HS-5 (cell line): ENCODE measurements around the gene KCNT1.

Experiments used
- DNase-seq: peaks from one replicate; pipeline ENCODE4 v3.0.0-alpha.2; 2012; ENCODE audit warnings: low read depth

Gene KCNT1

GRCh38 chr9:135700525-135700924, 1.5 kb upstream of the KCNT1 start:
- no peak for DNase-seq

DNA sequence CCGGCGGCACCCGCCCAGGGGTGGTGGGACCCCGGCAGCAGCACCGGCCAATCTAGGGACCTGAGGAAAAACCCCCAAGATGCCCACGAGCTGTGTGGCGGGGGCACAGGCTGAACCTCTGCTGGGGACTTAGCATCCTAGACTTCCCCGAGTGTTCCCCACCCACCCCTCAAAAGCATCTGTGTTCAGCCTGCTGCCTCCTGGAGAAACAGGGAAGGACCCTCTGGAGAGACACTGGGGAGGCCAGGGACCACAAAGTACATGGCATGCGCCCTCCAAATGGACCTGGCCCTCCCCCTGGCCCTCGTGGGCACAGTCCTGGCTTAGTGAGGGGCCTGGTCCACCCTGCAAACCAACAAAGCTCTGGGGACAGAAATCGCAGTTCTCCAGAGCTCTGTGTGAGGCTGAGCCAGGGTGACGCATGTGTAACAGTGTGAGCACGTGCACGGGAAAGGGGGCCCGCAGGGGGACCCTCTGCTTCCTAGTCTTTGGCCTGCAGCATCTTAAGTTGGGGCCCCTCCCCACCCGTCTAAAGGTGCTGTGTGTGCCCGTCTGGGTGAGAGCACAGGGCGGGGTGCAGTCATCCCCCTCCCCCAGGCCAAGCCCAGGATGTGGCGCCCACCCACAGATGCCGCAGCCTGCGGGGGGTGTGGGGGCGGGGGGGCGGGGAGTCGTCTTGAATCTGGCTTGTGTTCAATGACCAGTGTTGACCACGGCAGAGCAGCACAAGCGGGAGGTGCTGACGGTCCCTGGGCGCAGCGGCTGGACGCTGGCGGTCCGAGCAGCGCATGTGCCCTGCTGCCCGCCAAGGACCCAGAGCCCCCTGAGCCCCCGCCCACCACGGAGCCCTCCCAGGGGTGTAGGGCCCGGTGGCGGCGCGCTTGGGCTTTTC, 672 bp upstream of the KCNT1 start:
- no peak for DNase-seq

- DNase-seq, result no peak
These were observed 1.7 kb downstream of the KCNT1 start for GRCh38 chr9:135703726-135704125.

- no peak for DNase-seq
These were observed 2.5 kb downstream of the KCNT1 start for GRCh38 chr9:135704483-135704882.

GRCh38 chr9:135705376-135705775, 3.4 kb downstream of the KCNT1 start:
- no peak for DNase-seq

DNA sequence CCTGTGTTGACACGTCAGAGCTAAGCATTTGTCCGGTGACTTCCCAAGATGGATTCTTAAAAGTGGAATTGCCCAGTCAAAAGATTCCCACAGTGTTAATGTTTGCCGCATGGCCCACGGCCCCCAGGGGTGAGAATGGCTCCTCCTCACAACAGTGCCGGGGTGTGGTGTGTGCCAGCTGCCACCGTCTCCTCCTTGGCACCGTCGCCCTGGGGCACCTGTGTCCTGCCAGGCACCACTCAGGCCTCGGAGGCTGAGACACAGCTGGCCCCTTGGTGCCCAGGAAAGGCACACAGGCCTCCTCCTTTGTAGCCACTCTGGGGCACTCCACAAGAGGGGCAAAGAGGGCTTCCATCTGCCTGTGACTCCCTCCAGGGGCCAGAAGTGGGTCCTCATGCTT, 4.3 kb downstream of the KCNT1 start:
- DNase-seq, result no peak

DNA sequence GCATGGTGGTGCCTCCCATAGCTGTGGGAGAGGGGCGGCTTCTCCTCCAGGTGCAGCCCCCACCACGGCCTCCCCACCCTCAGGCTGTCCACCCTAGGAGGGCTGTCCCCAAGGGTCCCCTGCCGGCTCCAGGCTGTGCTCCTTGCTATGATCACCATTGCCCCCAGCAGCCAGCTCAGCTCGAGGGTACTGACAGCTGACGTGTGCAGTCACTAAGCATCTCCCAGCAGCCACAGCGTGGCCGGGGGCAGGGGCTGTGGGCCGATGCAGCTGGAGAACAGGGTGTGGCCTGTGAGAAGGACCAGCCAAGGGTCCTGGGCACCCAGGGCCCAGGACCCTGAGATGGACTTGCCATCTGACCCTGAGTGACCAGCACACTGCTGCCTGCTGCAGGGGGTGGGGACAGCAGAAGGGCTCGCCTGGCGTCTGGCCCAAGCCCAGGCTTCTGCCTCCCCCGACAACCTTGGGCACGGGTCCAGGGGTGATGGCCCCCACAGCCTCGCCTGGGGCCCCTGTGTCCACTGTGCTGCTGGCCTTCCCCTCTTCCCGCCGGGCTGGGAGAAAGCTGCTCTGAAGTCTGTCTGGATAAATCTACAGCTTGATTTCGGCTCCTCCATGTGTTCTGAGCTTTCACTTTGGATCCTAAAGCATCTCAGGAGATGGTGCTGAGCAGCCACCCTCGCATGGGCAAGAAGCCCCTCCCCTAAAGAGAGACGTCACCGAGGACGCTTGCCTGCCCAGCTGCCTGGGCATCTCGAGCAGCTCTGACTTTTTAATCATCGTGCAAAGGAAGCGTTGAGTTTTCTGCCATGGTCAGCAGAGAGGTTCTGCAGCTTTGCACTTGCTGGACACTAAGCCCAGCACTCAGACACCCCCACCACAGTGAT, 5.5 kb downstream of the KCNT1 start:
- no peak for DNase-seq

DNA sequence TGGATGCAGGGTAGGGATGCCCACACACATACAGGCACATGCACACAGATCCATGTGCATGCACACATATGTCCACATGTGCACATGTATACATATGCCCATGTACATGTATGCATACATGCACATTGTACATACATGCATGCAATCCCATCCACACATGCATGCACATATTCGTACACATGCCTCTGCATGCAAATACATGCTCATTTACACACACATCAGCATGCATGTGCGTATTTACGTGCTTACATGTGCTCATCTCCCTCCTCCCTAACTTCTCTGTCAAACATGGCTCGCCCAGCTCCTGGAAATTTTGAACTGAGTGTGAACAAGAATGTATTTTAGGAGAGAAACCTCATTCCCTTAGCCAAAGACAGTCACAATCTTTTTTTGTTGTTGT, 6.2 kb downstream of the KCNT1 start:
- DNase-seq, result no peak

- no peak for DNase-seq
These were observed 9.4 kb downstream of the KCNT1 start for GRCh38 chr9:135711391-135711790.

DNA sequence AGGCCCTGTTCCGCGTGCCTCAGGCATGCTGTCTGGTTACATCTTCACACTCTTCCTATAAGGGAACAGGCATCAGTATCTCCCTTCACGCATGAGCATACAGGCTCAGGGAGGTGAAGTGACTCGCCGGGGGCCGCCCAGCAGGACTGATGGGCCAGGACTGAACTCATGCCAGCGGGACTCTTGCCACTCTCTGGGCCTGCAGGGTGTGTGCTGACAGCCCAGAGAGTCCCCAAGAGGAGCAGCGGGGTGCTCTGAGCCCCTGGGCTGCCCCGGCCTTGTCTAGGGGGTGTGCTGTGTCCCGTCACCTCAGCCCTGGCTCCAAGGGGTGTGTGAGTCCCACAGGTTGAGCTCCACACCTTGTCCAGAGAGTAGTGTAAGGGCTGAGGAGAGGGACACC, 9.9 kb downstream of the KCNT1 start:
- no peak for DNase-seq

DNA sequence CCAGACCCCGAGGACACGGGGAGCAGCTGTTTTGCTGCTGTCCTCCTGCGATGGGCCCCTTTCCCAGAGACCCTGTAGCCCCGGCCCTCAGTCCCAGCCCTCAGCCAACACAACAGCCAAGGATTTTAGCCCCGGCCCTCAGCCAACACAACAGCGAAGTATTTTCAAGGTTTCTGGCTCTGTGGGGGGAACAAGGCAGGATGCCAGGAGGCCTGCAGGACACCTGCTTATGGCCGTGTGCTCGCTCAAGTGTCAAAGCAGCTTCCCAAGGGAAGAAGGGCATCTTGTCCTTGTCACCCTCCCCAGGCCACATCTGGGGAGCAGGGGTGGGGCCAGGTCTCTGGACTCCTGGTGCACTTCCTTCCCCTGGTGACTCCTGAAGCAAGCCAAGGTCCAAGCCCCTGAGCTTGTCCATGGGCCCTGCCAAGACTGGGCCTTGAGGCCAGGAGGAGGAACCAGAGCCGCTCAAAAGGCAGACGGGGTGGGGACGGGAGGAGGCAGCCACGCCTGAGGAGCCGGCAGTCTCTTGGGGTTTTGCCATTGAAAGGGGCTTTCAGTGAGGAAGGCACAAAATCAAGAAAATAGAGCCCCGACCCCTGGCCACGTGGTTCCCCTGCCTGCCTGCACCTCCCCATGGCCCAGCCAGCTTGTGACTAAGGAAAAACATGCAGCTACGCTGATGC, 10.8 kb downstream of the KCNT1 start:
- DNase-seq, result no peak

DNA sequence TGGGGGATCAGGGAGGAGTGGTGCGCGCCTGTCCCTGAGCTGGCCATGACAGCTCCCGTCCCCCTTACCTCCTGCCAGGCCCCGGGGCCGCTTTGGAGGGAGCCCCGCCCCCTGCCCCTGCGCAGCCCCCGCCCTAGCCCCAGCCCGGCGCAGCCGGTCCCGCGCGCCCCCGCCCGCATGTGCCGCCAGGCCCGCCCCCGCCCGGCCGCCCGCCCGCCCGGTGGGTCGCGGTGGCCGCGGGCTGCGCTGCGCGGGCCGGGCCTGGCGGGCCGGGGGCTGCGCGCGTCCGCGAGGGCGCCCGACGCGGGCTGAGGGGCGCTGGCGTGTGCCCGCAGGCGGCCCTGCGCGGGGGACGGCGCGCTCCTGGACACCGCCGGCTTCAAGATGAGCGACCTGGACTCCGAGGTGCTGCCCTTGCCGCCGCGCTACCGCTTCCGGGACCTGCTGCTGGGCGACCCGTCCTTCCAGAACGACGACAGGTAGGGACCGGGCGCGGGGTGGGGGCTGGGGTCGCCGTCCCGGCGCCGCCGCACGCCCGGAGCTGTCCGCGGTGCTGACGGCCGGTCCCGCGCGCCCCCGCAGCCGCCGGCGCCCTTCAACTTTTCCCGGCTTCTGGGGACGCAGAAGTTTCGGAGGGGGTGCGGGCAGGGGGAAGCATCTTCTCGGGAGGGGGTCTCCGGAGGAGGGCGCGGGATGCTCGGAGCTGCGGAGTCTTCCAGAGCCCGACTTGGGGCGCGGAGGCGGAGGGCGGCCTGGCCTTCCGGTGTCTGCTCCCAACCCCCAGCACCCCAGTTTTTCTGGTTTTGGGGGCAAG, 12.5 kb downstream of the KCNT1 start:
- DNase-seq, result no peak

- DNase-seq, result no peak
These were observed 13.1 kb downstream of the KCNT1 start for GRCh38 chr9:135715056-135715595.

DNA sequence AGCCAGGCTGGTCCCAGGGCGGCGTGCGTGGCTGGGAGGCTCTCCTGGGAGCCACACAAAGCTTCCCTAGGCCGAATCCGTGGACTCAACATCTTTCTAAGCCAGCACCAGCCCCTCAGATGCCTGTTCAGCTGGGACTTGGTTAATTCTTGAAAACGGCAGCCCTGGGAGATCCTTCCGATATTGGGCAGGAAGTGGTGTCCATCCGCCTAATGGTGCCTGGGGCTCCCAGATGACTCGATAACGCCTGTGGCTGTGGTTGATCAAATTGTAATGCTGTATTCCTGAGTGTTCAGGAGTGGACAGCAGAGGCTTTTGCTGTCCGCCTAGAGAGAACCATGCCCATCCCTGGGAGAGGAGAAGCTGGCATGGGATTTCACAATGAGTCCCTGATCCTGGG, 14.1 kb downstream of the KCNT1 start:
- DNase-seq, result no peak

GRCh38 chr9:135717410-135717809, 15.4 kb downstream of the KCNT1 start:
- DNase-seq, result no peak

- DNase-seq, result peak; percentile 1
These were observed 16.6 kb downstream of the KCNT1 start for GRCh38 chr9:135718616-135719015.

DNA sequence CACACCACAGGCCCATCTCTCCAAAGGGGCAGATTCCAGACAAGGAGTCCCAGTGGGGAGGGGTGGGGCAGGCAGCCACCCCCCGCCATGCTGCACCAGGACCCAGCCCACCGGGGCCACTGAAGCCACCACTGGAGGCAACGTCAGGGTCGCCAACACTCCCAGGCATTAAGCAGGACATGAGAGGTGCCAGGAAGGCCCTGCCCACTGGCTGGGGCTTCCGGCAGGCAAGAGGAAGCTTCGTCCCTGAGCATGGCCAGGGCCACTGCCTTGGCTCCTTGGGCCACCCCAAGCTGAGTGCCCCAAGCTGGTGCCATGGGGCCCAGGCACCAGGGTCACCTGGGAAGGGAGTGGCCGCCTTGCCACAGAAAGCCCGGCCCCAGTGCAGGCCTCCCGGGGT, 17.5 kb downstream of the KCNT1 start:
- DNase-seq, result no peak

DNA sequence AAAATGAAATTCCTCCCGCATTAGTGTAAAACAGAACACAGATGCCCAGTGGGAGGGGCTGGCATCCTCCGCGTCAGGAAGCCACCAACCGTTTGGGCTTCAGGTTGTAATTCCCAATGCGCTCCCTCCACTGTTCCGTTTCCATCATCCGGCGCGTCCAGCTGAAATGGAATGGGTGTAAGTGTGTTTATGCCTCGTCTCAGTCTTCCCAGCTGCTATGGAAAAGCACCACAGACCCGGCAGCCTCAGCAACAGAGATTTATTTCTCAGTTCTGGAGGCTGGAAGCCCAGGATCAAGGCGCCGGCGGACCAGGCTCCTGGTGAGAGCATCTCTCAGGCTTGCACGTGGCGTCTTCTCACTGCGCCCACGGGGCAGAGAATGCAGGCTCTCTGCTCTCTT, 20.4 kb downstream of the KCNT1 start:
- DNase-seq, result no peak

GRCh38 chr9:135724186-135724787, 22.3 kb downstream of the KCNT1 start:
- DNase-seq, result no peak

DNA sequence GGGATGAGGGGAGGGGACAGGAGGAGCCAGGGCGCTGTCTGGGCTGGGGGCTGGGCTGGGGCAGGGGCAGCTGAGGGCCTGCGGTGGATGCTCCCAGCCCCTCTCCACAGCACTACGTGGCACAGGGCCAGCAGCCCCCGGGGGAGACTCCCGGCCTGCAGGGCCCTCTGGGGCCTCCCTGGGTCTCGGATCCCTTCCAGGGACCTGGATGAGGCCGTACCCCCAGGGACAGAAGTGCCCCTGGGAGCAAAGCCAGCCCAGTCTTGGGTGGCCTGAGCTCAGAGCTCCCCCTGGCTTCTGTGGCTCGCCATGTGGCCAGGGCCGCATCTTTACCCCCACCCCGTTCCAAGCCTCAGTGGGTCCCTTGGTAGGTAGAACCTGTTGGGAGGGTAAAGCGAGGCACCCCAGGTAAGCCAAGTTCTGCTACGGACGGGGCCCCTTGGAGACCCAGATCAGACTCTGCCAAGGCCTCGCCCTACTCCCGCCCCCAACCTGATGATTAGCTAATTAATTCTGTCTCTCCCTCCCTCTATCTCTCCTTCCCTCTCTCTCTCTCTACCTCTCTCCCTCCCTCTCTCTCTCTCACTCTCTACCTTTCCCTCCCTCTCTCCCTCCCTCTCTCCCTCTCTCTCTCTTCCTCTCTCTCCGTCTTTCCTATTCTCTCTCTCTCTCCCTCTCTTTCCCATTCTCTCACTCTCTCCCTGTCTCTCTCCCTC, 24.3 kb downstream of the KCNT1 start:
- no peak for DNase-seq
